Measurements from ENCODE around the gene SLC66A1.
A peak's percentile ranks its signal among the peaks of the same experiment; 100 is the strongest.

SLC66A1 gene

DNA sequence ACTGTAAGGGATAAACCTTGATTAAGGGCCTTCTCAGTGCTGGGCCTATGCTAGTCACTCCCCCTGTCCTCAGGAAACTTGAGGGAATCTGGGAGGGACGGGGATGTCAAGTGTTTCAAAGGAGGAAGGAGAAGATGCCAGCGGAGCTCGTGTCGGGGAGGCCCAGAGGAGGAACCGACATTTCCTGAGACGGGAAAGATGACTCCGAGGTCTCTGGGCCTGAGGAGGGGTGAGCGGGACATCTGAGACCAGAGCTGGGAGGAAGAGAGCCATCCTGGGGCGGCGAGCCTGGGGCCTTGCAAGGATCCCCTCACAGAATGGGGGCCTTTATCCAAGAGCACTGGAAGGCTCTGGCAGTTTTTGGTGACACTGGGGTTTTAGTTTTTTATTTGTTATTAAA is 10.4 kb downstream of the SLC66A1 start:
- no peaks in the 10 kb centered on the region for H3K4me1 ChIP-seq (ENCODE audit: control insufficient read depth in 2 of 2, insufficient read depth in 1 of 2, low read depth in 1 of 2, low read length in 2 of 2)
- H4K8ac ChIP-seq (ENCODE audit: low read depth, low read length), result no peak overlapping the region
- no peak overlapping the region for H2AK5ac ChIP-seq (ENCODE audit: low read depth, low read length)
- no peak overlapping the region for H2BK120ac ChIP-seq (ENCODE audit: low read depth, low read length)
- no peak overlapping the region for H2BK5ac ChIP-seq (ENCODE audit: low read length)
- H2BK12ac ChIP-seq (ENCODE audit: low read length), result no peak overlapping the region
- H2BK15ac ChIP-seq (ENCODE audit: low read length), result no peak overlapping the region
- H3K23ac ChIP-seq (ENCODE audit: low read depth, low read length, poor library complexity), result no peak overlapping the region
- DNase-seq (ENCODE audit: low spot score), result no peak
- H3K79me1 ChIP-seq (ENCODE audit: low read depth, low read length), result peaks cover 6% of the 10 kb centered on the region
- no peak overlapping the region for H4K91ac ChIP-seq (ENCODE audit: low read depth, low read length, poor library complexity)
- WGBS, 2 donors (ENCODE audit: extremely low coverage in 2 of 2, insufficient read length in 2 of 2, insufficient replicate concordance in 1 of 2), result no CpG with 5 or more reads among the region's 10 CpGs
- H2AFZ ChIP-seq (ENCODE audit: low read length), result no peak overlapping the region
- H3K4me3 ChIP-seq (ENCODE audit: low read length in 2 of 2), result no peak overlapping the region
- H3K27ac ChIP-seq (replicated peaks; ENCODE audit: low read length), result no peak overlapping the region
- no peaks in the 10 kb centered on the region for H3K9me3 ChIP-seq (replicated peaks in 1 of 2; ENCODE audit: control insufficient read depth in 2 of 2, insufficient read depth in 1 of 2, low read depth in 1 of 2, low read length in 2 of 2)
- H3K4ac ChIP-seq (ENCODE audit: low read length), result no peak overlapping the region
- no peak overlapping the region for H3K18ac ChIP-seq (ENCODE audit: low read length)
- no peak overlapping the region for H3K9ac ChIP-seq (ENCODE audit: low read depth, low read length, poor library complexity)
- H3K36me3 ChIP-seq (replicated peaks in 1 of 2; ENCODE audit: control insufficient read depth in 2 of 2, insufficient read depth in 2 of 2, low read length in 2 of 2), result peaks cover 18 to 72% of the 10 kb centered on the region in 2 donors
- no peak overlapping the region for H3K4me2 ChIP-seq (ENCODE audit: insufficient read depth, low read length, poor library complexity, severe bottlenecking)
- no peaks in the 10 kb centered on the region for H3K27me3 ChIP-seq (ENCODE audit: control insufficient read depth in 3 of 3, insufficient read depth in 3 of 3, low read depth in 1 of 3, low read length in 3 of 3)
- H3K14ac ChIP-seq (ENCODE audit: low read length), result no peak overlapping the region

DNA sequence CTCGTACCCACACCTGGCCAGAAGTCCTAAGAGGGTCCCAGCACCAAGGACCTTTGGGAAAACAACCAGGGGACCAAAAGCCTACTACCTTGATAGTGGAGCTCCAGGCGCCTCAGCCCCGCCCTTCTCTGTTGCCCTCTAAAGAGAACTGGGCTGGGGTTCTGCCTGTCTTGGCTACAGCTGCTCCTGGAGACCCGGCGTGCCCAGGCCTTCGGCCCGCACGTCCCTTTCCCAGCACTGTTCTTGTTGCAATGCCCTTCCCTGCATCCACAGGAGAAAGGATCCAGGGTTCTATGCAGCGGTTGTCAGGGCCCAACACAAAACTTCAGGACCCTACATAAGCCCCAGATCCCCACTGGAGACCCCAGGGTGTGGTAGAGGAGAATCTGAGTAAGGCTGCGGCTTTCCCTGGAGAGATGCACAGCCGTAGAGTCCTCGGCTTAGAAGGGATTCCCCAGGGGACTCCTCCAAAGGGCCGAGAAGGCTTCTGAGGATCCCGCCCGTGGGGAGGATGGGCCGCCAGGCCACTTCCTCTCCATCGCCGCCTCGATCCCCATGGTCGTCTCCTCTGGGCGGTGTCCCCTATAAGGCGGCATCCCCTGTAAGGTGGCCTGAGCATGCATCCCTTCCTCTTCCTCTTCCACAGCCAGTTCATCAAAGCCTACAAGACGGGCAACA is 12.0 kb downstream of the SLC66A1 start:
- peaks cover 19 to 72% of the 10 kb centered on the region in 2 donors for H3K36me3 ChIP-seq (replicated peaks in 1 of 2; ENCODE audit: control insufficient read depth in 2 of 2, insufficient read depth in 2 of 2, low read length in 2 of 2)
- no peak overlapping the region for H3K4me2 ChIP-seq (ENCODE audit: insufficient read depth, low read length, poor library complexity, severe bottlenecking)
- H3K9me3 ChIP-seq (replicated peaks in 1 of 2; ENCODE audit: control insufficient read depth in 2 of 2, insufficient read depth in 1 of 2, low read depth in 1 of 2, low read length in 2 of 2), result no peaks in the 10 kb centered on the region
- no peak overlapping the region for H2AK5ac ChIP-seq (ENCODE audit: low read depth, low read length)
- no peak overlapping the region for H2BK120ac ChIP-seq (ENCODE audit: low read depth, low read length)
- H4K91ac ChIP-seq (ENCODE audit: low read depth, low read length, poor library complexity), result no peak overlapping the region
- H3K4ac ChIP-seq (ENCODE audit: low read length), result no peak overlapping the region
- no peak for DNase-seq (ENCODE audit: low spot score)
- H3K4me3 ChIP-seq (ENCODE audit: low read length in 2 of 2), result no peak overlapping the region
- no peak overlapping the region for H4K8ac ChIP-seq (ENCODE audit: low read depth, low read length)
- peaks cover 6% of the 10 kb centered on the region for H3K79me1 ChIP-seq (ENCODE audit: low read depth, low read length)
- H3K27me3 ChIP-seq (ENCODE audit: control insufficient read depth in 3 of 3, insufficient read depth in 3 of 3, low read depth in 1 of 3, low read length in 3 of 3), result no peaks in the 10 kb centered on the region
- no CpG with 5 or more reads among the region's 23 CpGs for WGBS, 2 donors (ENCODE audit: extremely low coverage in 2 of 2, insufficient read length in 2 of 2, insufficient replicate concordance in 1 of 2)
- no peak overlapping the region for H3K9ac ChIP-seq (ENCODE audit: low read depth, low read length, poor library complexity)
- no peak overlapping the region for H3K27ac ChIP-seq (replicated peaks; ENCODE audit: low read length)
- H2BK5ac ChIP-seq (ENCODE audit: low read length), result no peak overlapping the region
- H3K14ac ChIP-seq (ENCODE audit: low read length), result no peak overlapping the region
- H3K18ac ChIP-seq (ENCODE audit: low read length), result no peak overlapping the region
- no peak overlapping the region for H2BK12ac ChIP-seq (ENCODE audit: low read length)
- H2AFZ ChIP-seq (ENCODE audit: low read length), result no peak overlapping the region
- H3K23ac ChIP-seq (ENCODE audit: low read depth, low read length, poor library complexity), result peak overlapping the region; percentile 55
- H3K4me1 ChIP-seq (ENCODE audit: control insufficient read depth in 2 of 2, insufficient read depth in 1 of 2, low read depth in 1 of 2, low read length in 2 of 2), result no peaks in the 10 kb centered on the region
- no peak overlapping the region for H2BK15ac ChIP-seq (ENCODE audit: low read length)

DNA sequence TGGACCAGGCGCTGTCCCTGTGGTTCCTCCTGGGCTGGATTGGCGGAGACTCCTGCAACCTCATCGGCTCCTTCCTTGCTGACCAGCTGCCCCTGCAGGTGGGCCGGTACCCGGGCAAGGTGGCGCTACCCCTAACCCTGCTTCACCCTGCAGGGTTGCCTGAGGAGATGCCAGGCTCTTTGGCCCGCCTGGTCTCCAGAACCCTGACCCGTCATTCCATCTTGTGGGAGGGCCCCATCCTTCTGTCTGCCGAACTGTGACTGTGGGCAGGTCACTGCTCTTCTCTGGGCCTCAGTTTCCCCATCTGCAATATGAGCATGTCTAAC is 12.5 kb downstream of the SLC66A1 start:
- no peak overlapping the region for H3K4ac ChIP-seq (ENCODE audit: low read length)

DNA sequence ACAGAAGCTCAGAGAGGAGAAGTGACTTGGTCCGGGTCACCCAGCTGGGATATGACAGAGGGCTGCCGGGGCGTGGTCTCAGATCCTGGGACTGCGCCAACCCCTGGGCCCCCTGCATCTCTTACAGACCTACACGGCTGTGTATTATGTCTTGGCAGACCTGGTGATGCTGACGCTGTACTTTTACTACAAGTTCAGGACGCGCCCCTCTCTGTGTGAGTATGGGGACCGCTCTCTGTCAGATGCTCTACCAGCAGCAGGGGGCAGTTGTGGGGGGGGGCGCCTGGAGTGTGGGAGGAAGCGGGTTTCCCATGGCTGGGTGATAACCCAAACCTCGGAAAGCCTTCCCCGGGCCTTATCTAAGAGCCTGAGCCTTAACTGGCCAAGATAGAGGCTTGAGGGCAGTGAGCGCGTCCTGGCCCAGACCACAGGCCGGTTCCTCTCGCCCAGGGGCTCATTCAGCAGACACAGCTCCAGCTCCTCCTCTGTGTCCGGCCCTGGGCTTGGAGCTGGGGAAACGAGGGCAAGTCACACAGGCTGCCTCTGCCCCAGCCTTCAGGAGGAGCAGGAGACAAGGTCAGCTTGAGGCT is 13.3 kb downstream of the SLC66A1 start:
- H3K36me3 ChIP-seq (replicated peaks in 1 of 2; ENCODE audit: control insufficient read depth in 2 of 2, insufficient read depth in 2 of 2, low read length in 2 of 2), result peaks cover 19 to 76% of the 10 kb centered on the region in 2 donors
- no peak for DNase-seq (ENCODE audit: low spot score)
- no peak overlapping the region for H2BK12ac ChIP-seq (ENCODE audit: low read length)
- no peak overlapping the region for H3K23ac ChIP-seq (ENCODE audit: low read depth, low read length, poor library complexity)
- H3K27me3 ChIP-seq (ENCODE audit: control insufficient read depth in 3 of 3, insufficient read depth in 3 of 3, low read depth in 1 of 3, low read length in 3 of 3), result no peaks in the 10 kb centered on the region
- no peak overlapping the region for H2AK5ac ChIP-seq (ENCODE audit: low read depth, low read length)
- H3K9me3 ChIP-seq (replicated peaks in 1 of 2; ENCODE audit: control insufficient read depth in 2 of 2, insufficient read depth in 1 of 2, low read depth in 1 of 2, low read length in 2 of 2), result peaks cover 0 to 2% of the 10 kb centered on the region in 2 donors
- peaks cover 6% of the 10 kb centered on the region for H3K79me1 ChIP-seq (ENCODE audit: low read depth, low read length)
- H3K9ac ChIP-seq (ENCODE audit: low read depth, low read length, poor library complexity), result no peak overlapping the region
- no peak overlapping the region for H4K91ac ChIP-seq (ENCODE audit: low read depth, low read length, poor library complexity)
- no peak overlapping the region for H3K14ac ChIP-seq (ENCODE audit: low read length)
- H3K4me2 ChIP-seq (ENCODE audit: insufficient read depth, low read length, poor library complexity, severe bottlenecking), result no peak overlapping the region
- no peak overlapping the region for H3K4ac ChIP-seq (ENCODE audit: low read length)
- H3K27ac ChIP-seq (replicated peaks; ENCODE audit: low read length), result no peak overlapping the region
- H2BK120ac ChIP-seq (ENCODE audit: low read depth, low read length), result no peak overlapping the region
- no peak overlapping the region for H4K8ac ChIP-seq (ENCODE audit: low read depth, low read length)
- no peaks in the 10 kb centered on the region for H3K4me1 ChIP-seq (ENCODE audit: control insufficient read depth in 2 of 2, insufficient read depth in 1 of 2, low read depth in 1 of 2, low read length in 2 of 2)
- no peak overlapping the region for H3K18ac ChIP-seq (ENCODE audit: low read length)
- WGBS, 2 donors (ENCODE audit: extremely low coverage in 2 of 2, insufficient read length in 2 of 2, insufficient replicate concordance in 1 of 2), result no CpG with 5 or more reads among the region's 19 CpGs
- H2BK5ac ChIP-seq (ENCODE audit: low read length), result no peak overlapping the region
- no peak overlapping the region for H2AFZ ChIP-seq (ENCODE audit: low read length)
- H2BK15ac ChIP-seq (ENCODE audit: low read length), result no peak overlapping the region
- H3K4me3 ChIP-seq (ENCODE audit: low read length in 2 of 2), result no peak overlapping the region

More for the DNA sequence above, 12.5 kb downstream of the SLC66A1 start:
- Histone ChIP-seq H3K27ac (replicated peaks; ENCODE audit: low read length) (no peak overlapping the region), H3K27me3 (ENCODE audit: control insufficient read depth in 3 of 3, insufficient read depth in 3 of 3, low read depth in 1 of 3, low read length in 3 of 3) (no peaks in the 10 kb centered on the region), H3K9ac (ENCODE audit: low read depth, low read length, poor library complexity) (no peak overlapping the region), H4K91ac (ENCODE audit: low read depth, low read length, poor library complexity) (no peak overlapping the region), H3K18ac (ENCODE audit: low read length) (no peak overlapping the region), H4K8ac (ENCODE audit: low read depth, low read length) (no peak overlapping the region), H3K23ac (ENCODE audit: low read depth, low read length, poor library complexity) (peak overlapping the region; percentile 55), H2BK12ac (ENCODE audit: low read length) (no peak overlapping the region), H2BK5ac (ENCODE audit: low read length) (no peak overlapping the region), H3K4me2 (ENCODE audit: insufficient read depth, low read length, poor library complexity, severe bottlenecking) (no peak overlapping the region), H3K79me1 (ENCODE audit: low read depth, low read length) (peaks cover 6% of the 10 kb centered on the region), H3K14ac (ENCODE audit: low read length) (no peak overlapping the region), H2BK15ac (ENCODE audit: low read length) (no peak overlapping the region), H2BK120ac (ENCODE audit: low read depth, low read length) (no peak overlapping the region), H2AFZ (ENCODE audit: low read length) (no peak overlapping the region), H2AK5ac (ENCODE audit: low read depth, low read length) (no peak overlapping the region), H3K4me3 (ENCODE audit: low read length in 2 of 2) (no peak overlapping the region), H3K4me1 (ENCODE audit: control insufficient read depth in 2 of 2, insufficient read depth in 1 of 2, low read depth in 1 of 2, low read length in 2 of 2) (no peaks in the 10 kb centered on the region), H3K36me3 (replicated peaks in 1 of 2; ENCODE audit: control insufficient read depth in 2 of 2, insufficient read depth in 2 of 2, low read length in 2 of 2) (peaks cover 19 to 72% of the 10 kb centered on the region in 2 donors), H3K9me3 (replicated peaks in 1 of 2; ENCODE audit: control insufficient read depth in 2 of 2, insufficient read depth in 1 of 2, low read depth in 1 of 2, low read length in 2 of 2) (no peaks in the 10 kb centered on the region)
- WGBS, 2 donors (ENCODE audit: extremely low coverage in 2 of 2, insufficient read length in 2 of 2, insufficient replicate concordance in 1 of 2), result no CpG with 5 or more reads among the region's 9 CpGs
- no peak for DNase-seq (ENCODE audit: low spot score)
